ENCODE measurements around the gene SIPA1L2.

GRCh38 chr1:232591344-232591743, 38.6 kb downstream of the SIPA1L2 start:
- TF ChIP-seq, protein P1, sequence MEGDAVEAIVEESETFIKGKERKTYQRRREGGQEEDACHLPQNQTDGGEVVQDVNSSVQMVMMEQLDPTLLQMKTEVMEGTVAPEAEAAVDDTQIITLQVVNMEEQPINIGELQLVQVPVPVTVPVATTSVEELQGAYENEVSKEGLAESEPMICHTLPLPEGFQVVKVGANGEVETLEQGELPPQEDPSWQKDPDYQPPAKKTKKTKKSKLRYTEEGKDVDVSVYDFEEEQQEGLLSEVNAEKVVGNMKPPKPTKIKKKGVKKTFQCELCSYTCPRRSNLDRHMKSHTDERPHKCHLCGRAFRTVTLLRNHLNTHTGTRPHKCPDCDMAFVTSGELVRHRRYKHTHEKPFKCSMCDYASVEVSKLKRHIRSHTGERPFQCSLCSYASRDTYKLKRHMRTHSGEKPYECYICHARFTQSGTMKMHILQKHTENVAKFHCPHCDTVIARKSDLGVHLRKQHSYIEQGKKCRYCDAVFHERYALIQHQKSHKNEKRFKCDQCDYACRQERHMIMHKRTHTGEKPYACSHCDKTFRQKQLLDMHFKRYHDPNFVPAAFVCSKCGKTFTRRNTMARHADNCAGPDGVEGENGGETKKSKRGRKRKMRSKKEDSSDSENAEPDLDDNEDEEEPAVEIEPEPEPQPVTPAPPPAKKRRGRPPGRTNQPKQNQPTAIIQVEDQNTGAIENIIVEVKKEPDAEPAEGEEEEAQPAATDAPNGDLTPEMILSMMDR (conservative IDR thresholded peaks at IDR 0.05 in 1 of 2, IDR thresholded peaks at IDR 0.05 in 1 of 2; ENCODE audit: low read depth in 1 of 2, low read length in 2 of 2): no peak
- TF ChIP-seq EZH2 (IDR thresholded peaks at IDR 0.05; ENCODE audit: low read length, missing control alignments): no peak
